T-helper 2 cell (primary cell): Measurements from ENCODE around the gene CASP10.

Source experiments
- DNase-seq, 5 experiments: peaks; one replicate each; pipeline versions ENCODE4 v3.0.0 to v3.0.0-alpha.2; 2012 to 2022

Gene CASP10

DNA sequence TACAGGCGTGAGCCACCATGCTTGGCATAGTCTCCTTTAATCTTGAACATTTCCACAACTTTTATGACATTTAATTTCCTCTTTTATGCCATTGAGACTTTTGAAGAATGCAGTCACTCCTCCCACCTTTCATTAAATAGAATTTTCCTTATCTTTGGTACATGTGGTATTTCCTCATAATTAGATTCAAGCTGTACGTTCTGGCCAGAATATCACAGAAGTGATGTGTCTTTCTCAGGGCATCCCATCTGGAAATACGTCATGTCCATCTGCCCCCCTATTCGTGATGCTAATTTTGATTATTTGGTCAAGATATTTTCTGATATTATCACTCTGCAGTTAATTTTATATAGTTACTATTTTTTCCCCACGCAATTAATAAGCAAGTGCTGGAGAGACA is 16.9 kb downstream of the CASP10 start:
- no peak for DNase-seq

DNA sequence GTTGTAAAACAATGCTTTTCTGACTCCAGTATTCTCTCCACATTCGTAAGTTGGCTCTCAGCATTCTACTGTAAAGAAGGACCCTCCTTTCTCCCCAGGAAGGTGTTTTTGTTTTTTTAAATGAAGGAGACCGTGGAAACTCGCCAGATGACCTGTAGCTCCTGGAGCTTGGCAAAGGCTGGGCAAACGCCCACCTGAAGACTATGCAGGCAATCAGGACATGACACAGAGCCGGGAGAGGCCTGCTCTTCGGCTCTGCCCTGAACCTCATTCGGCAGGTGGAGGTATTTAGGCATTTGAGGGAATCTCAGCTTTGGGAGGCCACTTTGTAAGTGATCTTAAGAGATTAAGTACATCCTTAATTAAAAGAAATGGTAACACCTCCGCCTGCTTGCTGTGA is 17.4 kb downstream of the CASP10 start:
- no peak for DNase-seq

GRCh38 chr2:201201371-201201770 is 18.4 kb downstream of the CASP10 start:
- no peak for DNase-seq

DNA sequence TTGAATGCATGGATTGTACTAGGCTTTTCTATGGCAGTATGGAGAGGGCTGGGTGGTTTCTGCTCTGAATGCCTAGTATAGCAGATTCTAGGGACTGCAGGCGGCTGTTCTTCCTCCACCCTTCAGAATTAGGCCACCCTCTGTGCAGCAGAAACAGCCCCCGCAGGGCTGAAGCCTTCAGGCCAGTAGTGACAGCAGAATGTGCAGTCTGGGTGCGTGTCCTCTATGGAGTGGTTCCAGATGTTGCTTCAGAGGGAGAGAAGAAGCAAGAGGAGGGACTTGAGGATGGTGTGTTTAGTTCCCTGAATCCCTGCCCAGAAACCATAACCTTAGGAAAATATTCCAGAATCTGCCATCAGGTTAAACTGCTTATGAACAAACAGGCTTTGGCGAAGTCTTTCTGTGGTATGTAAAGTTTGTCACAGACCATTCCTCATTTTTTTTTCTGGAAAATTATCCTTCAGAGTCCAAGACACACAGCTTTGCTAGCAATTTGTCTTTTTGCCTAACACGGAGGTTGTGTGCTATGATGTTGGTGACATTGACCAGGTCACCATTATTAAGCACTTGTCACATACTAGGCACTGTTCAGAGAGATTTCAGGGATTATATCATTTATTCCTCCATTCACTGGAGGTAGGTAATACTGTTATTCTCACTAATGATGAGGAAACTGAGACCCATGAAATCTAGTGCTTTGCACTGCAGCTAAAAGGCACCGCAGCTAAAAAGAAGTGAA is 21.1 kb downstream of the CASP10 start:
- no peak for DNase-seq

DNA sequence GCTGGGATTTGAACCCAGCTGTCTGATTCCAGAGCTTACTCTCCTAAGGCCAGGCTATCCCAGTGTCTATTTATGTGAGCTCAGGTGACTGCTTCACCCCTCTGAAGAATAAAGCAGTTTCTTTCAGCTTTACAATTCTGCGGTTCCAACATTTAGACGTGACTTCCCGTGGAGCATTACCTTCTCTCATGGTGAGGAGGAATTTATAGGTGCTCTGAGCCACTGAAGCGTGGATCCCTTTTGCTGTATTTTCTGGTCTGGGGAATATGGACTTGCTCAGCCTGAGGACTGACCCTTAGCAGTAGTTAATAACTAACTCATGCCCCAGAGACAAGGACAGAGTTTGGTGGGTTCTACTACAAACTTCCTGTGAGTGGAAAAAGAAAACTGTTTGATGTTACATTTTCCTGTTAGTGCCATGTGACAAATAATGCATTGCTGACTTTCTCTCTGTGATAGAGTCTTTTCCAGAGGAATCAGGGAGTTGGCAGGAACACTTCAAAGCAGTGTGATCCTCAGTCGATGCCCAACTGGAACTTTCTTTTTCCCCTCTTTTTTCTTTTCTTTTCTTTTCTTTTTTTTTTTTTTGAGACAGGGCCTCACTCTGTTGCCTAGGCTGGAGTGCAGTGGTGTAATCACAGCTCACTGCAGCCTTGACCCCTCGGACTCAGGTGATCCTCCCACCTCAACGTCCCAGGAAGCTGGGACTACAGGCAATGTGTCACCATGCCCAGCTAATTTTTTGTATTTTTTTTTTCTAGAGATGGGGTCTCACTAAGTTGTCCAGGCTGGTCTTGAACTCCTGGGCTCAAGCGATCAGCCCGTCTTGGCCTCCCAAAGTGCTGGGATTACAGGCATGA is 21.9 kb downstream of the CASP10 start:
- no peak for DNase-seq

- no peak for DNase-seq
Observed at GRCh38 chr2:201205515-201205849, 22.5 kb downstream of the CASP10 start.

DNA sequence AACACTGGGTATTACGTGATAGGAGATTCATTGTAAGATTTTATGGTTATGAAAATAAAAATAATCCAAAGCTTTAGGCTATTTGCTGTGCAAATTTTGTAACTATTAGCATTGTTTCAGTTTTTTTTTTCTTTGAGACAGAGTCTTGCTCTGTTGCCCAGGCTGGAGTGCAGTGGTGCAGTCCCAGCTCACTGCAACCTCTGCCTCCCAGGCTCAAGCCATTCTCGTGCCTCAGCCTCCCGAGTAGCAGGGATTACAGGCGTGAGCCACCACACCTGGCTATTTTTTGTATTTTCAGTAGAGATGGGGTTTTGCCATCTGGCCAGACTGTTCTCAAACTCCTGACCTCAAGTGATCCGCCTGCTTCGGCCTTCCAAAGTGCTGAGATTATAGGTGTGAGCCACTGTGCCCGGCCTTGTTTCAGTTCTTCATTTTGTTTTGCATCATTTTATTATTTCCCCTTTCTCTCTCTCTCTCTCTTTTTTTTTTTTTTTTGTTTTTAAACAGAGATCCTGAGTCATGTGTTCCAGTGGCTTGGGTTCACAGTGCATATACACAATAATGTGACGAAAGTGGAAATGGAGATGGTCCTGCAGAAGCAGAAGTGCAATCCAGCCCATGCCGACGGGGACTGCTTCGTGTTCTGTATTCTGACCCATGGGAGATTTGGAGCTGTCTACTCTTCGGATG is 25.8 kb downstream of the CASP10 start:
- DNase-seq, result no peak

DNA sequence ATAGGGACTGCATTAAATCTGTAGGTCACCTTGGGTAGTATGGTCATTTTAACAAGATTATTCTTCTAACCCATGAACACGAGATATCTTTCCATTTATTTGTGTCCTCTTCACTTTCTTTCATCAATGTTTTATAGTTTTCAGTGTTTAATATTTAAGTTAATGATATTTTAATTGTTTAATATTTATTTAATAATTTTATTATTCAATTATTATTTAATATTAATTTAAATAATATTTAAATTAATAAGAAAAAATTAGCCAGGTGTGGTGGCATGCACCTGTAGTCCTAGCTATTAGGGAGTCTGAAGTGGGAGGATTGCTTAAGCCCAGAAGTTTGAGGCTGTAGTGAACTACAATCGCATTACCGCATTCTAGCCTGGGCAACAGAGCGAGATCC is 33.0 kb downstream of the CASP10 start:
- DNase-seq, result no peak

- DNase-seq, result peak in 1 of 5 experiments; percentile 22
Observed at GRCh38 chr2:201216918-201217317, 34.0 kb downstream of the CASP10 start.

DNA sequence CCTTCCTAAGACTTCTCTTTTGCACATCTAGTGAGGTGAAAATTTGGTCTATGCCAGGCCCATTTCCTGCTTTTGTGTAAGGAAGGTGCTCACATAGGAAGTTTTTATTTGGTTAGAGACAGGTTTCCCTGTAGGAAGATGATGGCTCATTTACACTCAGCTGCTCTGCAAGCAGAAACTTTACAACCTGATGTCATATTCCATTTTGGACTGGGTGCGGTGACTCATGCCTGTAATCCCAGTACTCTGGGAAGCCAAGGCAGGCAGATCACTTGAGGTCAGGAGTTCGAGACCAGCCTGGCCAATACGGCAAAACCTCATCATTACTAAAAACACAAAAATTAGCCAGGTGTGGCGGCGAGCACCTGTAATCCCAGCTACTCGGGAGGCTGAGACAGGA is 35.8 kb downstream of the CASP10 start:
- no peak for DNase-seq

DNA sequence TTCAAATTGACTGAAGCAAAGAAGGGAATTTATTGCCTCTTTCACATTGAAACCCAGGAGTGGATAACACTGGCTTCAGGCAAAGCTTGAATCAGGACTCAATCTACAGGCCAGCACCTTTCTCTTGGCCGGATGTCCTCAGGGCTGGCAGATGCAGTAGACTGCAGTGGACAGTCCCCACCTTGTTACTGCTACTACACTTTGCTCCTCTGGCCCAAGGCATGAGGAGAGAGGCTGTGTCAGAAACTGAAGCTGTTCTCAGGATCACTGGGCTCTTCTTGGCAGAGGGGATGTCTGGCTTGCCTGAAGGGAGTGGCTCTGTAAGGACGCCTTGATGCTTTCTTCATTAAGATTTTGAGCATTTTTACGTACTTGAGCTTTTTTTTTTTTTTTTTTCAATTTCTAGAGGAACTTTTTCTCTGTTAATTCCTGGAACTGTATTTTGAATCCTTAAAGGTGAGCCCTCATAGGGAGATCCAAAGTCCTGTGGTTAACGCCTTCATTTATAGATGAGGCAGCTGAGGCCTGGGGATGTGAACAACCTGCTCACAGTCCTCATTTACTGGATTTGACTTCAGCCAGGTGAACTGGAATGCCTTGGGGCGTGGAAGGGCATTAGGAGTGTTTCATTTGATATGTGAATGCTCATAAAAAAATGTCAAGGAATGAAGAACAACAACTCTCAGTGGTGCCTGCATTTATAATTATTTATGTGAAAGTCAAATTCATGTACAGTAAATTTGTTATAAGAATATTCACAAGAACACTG is 36.6 kb downstream of the CASP10 start:
- no peak for DNase-seq

GRCh38 chr2:201220102-201220570 is 37.2 kb downstream of the CASP10 start:
- DNase-seq, result no peak

DNA sequence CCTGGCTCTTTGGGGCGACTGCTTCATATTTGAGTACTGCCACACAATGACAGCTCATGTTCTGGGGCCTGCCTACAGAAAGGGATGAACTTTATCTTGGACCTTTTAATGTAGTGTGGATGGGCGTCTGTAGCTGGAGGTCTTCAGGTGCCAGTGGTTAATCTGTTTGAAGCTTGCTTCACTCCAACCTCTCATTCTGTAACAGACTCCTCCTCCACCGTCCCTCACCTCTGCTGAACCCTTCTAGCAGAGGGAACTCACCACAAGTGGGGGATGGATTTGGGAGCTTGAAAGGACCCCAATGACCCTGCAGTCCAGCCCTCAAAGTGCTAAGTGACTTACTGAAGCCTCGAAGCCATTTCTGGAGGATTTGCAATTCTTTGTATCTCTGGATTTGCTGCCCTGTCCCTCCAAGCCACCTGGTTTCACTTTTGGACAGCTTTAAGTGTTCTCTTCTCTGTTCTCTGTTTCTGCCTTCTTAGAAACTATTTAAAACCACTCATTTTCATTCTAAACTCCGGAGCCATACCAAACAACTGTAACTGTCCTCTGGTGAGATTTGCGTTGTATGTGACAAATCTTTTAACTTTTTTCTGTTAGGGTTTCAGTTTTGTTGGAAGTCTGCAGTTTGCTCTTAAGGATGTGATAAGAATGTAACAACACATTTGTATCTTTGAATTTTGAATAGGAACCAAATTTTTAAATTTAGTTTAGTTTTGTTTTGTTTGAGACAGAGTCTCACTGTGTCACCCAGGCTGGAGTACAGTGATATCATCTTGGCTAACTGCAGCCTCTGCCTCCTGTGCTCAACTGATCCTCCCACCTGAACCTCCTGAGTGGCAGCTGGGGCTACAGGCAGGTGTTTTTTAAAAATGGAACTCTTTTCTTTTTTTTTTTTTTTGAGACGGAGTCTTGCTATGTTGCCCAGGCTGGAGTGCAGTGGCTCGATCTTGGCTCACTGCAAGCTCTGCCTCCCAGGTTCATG is 40.4 kb downstream of the CASP10 start:
- DNase-seq, result no peak

DNA sequence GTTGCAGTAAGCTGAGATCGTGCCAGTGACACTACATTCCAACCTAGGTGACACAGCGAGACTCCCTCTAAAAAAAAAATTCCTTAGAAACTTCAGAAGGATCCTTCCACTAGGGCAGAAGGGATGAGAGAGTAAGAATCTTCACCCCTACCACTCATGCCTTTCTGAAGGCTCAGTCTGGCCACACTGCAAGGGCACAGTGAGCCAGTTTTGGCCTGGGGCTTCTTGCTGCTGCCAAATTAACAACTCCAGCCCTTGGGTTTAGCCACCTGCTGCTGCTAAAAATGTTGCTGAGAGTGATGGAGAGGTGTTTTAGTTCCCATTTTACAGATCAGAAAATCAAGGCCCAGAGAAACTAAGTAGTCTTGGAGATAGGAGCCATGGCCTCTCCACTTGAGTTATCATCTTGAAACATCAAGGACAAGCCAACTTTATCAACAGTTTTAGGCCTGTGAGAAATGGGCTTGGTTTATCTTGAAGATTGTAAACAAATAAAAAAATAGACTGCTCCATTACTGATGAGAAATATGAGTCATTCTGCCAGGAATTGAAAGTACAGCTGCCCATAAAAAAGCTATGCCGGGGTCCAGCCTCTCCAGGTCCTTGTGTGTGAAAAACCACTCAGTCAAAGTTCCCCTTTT is 45.5 kb downstream of the CASP10 start:
- DNase-seq, result no peak

DNA sequence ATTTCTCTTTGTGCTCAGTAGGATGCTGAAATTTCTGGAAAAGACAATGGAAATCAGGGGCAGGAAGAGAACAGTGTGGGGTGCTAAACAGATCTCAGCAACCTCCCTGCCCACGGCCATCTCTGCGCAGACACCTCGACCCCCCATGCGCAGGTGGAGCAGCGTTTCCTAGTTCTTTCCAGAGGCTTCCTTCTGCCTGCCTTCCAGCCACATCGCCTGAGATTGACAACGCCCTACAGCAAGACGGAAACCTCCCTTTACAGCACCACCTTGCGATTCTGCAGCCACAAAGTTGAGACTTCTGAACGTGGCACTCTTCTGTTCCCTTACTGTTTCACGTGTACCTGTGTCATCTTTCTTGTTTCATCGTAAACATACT is 46.0 kb downstream of the CASP10 start:
- DNase-seq, result no peak

GRCh38 chr2:201231781-201232466 is 49.0 kb downstream of the CASP10 start:
- peak; percentile 55 to 95 (median 84) for DNase-seq

DNA sequence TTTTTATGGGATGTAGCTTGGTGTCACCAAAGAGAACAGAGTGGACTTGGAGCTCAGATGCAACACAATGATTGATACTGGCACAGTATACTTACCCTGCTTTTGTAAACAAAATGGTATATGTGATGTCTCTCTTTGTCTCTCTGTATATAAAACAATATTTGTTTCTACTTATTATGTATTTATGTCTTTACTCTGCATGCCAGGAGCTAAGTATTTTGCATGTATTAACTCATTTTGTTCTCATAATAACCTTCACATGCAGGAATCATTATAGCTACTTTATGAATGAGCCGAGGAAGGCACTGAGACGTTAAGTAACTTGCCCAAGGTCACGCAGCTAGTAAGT is 49.5 kb downstream of the CASP10 start:
- no peak for DNase-seq

DNA sequence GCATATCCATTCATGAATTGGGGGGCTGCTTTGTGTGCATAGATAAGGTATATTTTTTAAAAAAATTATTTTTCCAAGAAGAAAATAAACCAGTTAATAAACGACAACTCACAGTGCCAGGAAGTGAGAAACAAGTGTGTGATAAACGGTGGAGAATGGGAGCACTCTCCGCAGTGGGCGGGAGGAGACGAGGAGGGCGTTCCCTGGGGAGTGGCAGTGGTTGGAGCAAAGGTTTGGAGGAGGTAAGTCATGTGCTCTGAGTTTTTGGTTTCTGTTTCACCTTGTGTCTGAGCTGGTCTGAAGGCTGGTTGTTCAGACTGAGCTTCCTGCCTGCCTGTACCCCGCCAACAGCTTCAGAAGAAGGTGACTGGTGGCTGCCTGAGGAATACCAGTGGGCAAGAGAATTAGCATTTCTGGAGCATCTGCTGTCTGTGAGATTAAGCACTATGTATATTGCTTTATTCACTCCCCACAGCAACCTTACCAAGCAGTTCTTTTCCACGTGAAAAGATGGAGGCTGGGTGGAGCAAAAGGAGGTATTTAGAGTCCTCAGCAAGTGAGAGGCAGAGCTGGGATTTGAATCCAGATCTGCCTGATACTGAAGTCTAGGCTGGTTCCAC is 50.4 kb downstream of the CASP10 start:
- peak; percentile 63 to 97 (median 80) for DNase-seq

DNA sequence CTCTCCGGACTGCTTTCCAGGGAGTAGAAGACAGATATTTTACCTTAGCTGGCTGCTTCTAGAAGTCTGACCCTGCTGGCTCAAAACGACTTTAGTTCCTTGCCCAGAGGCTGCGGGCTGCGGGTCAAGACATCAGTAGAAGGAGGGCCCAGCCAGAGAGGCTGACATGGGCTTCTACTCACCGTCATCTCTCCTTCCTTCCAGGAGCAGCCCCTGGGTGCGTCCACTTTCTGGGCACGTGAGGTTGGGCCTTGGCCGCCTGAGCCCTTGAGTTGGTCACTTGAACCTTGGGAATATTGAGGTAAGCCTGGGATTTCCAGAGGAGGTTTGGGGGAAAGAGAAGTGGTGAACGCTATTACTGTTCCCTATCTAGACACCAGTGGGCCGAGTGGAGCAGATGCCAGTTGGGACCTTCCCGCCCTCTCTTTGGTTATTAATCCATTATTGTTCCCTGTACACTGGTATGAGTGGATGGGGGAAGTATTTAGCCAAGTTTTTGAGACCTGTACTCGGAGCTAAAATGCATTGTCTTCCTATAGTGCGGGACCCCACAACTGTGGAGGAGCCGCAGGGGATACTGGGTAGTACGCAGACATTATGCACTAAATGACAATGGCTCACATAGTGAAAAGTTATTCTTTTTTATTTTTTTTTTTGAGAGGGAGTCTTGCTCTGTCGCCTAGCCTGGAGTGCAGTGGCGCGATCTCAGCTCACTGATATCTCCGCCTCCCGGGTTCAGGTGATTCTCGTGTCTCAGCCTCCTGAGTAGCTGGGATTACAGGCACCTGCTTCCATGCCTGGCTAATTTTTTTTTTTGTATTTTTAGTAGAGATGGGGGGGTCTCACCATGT is 51.1 kb downstream of the CASP10 start:
- peak in 1 of 5 experiments; percentile 37 for DNase-seq
